Measurements from ENCODE around the gene C1orf35.

The C1orf35 gene

GRCh38 chr1:228101614-228101993 lies 1.5 kb downstream of the C1orf35 start:
- no peaks in the 10 kb centered on the region for H3K9me3 Mint-ChIP-seq
- peaks cover 79% of the 10 kb centered on the region for H3K36me3 Mint-ChIP-seq (ENCODE audit: insufficient read depth)

GRCh38 chr1:228100822-228101613 lies 2.1 kb downstream of the C1orf35 start:
- Mint-ChIP-seq H3K4me3 (peak overlapping the region; percentile 91 to 92), H3K27ac (peak overlapping the region; percentile 79 to 81), H3K9me3 (no peaks in the 10 kb centered on the region), H3K27me3 (no peaks in the 10 kb centered on the region), H3K36me3 (ENCODE audit: insufficient read depth) (peaks cover 83% of the 10 kb centered on the region), H3K4me1 (ENCODE audit: low read depth in 2 of 2) (peaks cover 18 to 33% of the 10 kb centered on the region in 2 donors)
- no peak for ATAC-seq (replicated peaks)
- DNase-seq: no peak

More at GRCh38 chr1:228101614-228101993, 1.5 kb downstream of the C1orf35 start:
- peak overlapping the region; percentile 79 to 81 for H3K27ac Mint-ChIP-seq
- peak in 2 of 3 experiments; percentile 29 to 33 for DNase-seq
- peak; percentile 31 for ATAC-seq (replicated peaks)
- peak overlapping the region; percentile 91 to 92 for H3K4me3 Mint-ChIP-seq
- H3K4me1 Mint-ChIP-seq (ENCODE audit: low read depth in 2 of 2): peaks cover 18 to 30% of the 10 kb centered on the region in 2 donors
- no peaks in the 10 kb centered on the region for H3K27me3 Mint-ChIP-seq

- H3K36me3 Mint-ChIP-seq (ENCODE audit: insufficient read depth): peaks cover 87% of the 10 kb centered on the region
- peak overlapping the region; percentile 76 to 80 for H3K27ac Mint-ChIP-seq
- no peaks in the 10 kb centered on the region for H3K27me3 Mint-ChIP-seq
- H3K4me1 Mint-ChIP-seq (ENCODE audit: low read depth in 2 of 2): peaks cover 34 to 47% of the 10 kb centered on the region in 2 donors
- peak overlapping the region in 1 of 2 donors; percentile 24 for H3K4me3 Mint-ChIP-seq
- ATAC-seq (replicated peaks) (no peak), DNase-seq (no peak)
- H3K9me3 Mint-ChIP-seq: no peaks in the 10 kb centered on the region
Measured at GRCh38 chr1:228099331-228099732, 3.8 kb downstream of the C1orf35 start.

- DNase-seq: no peak
- Mint-ChIP-seq H3K4me1 (ENCODE audit: low read depth in 2 of 2) (peaks cover 34 to 42% of the 10 kb centered on the region in 2 donors), H3K9me3 (no peaks in the 10 kb centered on the region), H3K27ac (peak overlapping the region; percentile 80 to 85), H3K4me3 (no peak overlapping the region), H3K36me3 (ENCODE audit: insufficient read depth) (peaks cover 94% of the 10 kb centered on the region), H3K27me3 (no peaks in the 10 kb centered on the region)
- ATAC-seq (replicated peaks): no peak
Measured at GRCh38 chr1:228098323-228098931, 4.7 kb downstream of the C1orf35 start.

GRCh38 chr1:228097333-228098081 lies 5.6 kb downstream of the C1orf35 start:
- H3K27ac Mint-ChIP-seq: peak overlapping the region; percentile 31 to 85
- ATAC-seq (replicated peaks) (no peak), DNase-seq (no peak)
- peaks cover 96% of the 10 kb centered on the region for H3K36me3 Mint-ChIP-seq (ENCODE audit: insufficient read depth)
- H3K9me3 Mint-ChIP-seq: no peaks in the 10 kb centered on the region
- H3K4me3 Mint-ChIP-seq: peak overlapping the region in 1 of 2 donors; percentile 50
- H3K4me1 Mint-ChIP-seq (ENCODE audit: low read depth in 2 of 2): peaks cover 36 to 43% of the 10 kb centered on the region in 2 donors
- no peaks in the 10 kb centered on the region for H3K27me3 Mint-ChIP-seq

GRCh38 chr1:228096416-228097332 lies 6.5 kb downstream of the C1orf35 start:
- H3K27ac Mint-ChIP-seq: peak overlapping the region in 1 of 2 donors; percentile 85
- H3K36me3 Mint-ChIP-seq (ENCODE audit: insufficient read depth): peaks cover 96% of the 10 kb centered on the region

GRCh38 chr1:228095938-228096337 lies 7.2 kb downstream of the C1orf35 start:
- H3K27me3 Mint-ChIP-seq: no peaks in the 10 kb centered on the region
- peak overlapping the region; percentile 9 to 85 for H3K27ac Mint-ChIP-seq
- H3K4me1 Mint-ChIP-seq (ENCODE audit: low read depth in 2 of 2): peaks cover 42 to 52% of the 10 kb centered on the region in 2 donors
- H3K9me3 Mint-ChIP-seq: no peaks in the 10 kb centered on the region
- peak overlapping the region in 1 of 2 donors; percentile 3 for H3K4me3 Mint-ChIP-seq
- peaks cover 96% of the 10 kb centered on the region for H3K36me3 Mint-ChIP-seq (ENCODE audit: insufficient read depth)
- ATAC-seq (replicated peaks) (no peak), DNase-seq (no peak)

More at GRCh38 chr1:228096416-228097332, 6.5 kb downstream of the C1orf35 start:
- no peak for DNase-seq
- Mint-ChIP-seq H3K9me3 (no peaks in the 10 kb centered on the region), H3K4me1 (ENCODE audit: low read depth in 2 of 2) (peaks cover 43 to 50% of the 10 kb centered on the region in 2 donors), H3K27me3 (no peaks in the 10 kb centered on the region), H3K4me3 (peak overlapping the region in 1 of 2 donors; percentile 50)
- no peak for ATAC-seq (replicated peaks)

- Mint-ChIP-seq H3K4me3 (peak overlapping the region; percentile 7 to 41), H3K4me1 (ENCODE audit: low read depth in 2 of 2) (peaks cover 48 to 59% of the 10 kb centered on the region in 2 donors), H3K9me3 (no peaks in the 10 kb centered on the region), H3K36me3 (ENCODE audit: insufficient read depth) (peaks cover 94% of the 10 kb centered on the region), H3K27ac (peak overlapping the region; percentile 9 to 85), H3K27me3 (no peaks in the 10 kb centered on the region)
- no peak for DNase-seq
- no peak for ATAC-seq (replicated peaks)
Measured at GRCh38 chr1:228095161-228095560, 8.0 kb downstream of the C1orf35 start.

GRCh38 chr1:228094432-228095016 lies 8.6 kb downstream of the C1orf35 start:
- DNase-seq (no peak), ATAC-seq (replicated peaks) (no peak)
- Mint-ChIP-seq H3K9me3 (no peaks in the 10 kb centered on the region), H3K36me3 (ENCODE audit: insufficient read depth) (peaks cover 92% of the 10 kb centered on the region), H3K4me1 (ENCODE audit: low read depth in 2 of 2) (peaks cover 50 to 64% of the 10 kb centered on the region in 2 donors), H3K4me3 (peak overlapping the region; percentile 7 to 41), H3K27ac (peak overlapping the region; percentile 9 to 85), H3K27me3 (no peaks in the 10 kb centered on the region)

GRCh38 chr1:228093050-228093906 lies 9.8 kb downstream of the C1orf35 start:
- no peak for ATAC-seq (replicated peaks)
- no peak for DNase-seq
- Mint-ChIP-seq H3K27me3 (no peaks in the 10 kb centered on the region), H3K4me1 (ENCODE audit: low read depth in 2 of 2) (peaks cover 59 to 71% of the 10 kb centered on the region in 2 donors), H3K36me3 (ENCODE audit: insufficient read depth) (peaks cover 90% of the 10 kb centered on the region), H3K4me3 (peak overlapping the region in 1 of 2 donors; percentile 8), H3K27ac (peak overlapping the region; percentile 41 to 73), H3K9me3 (no peaks in the 10 kb centered on the region)

- peaks cover 87% of the 10 kb centered on the region for H3K36me3 Mint-ChIP-seq (ENCODE audit: insufficient read depth)
- ATAC-seq (replicated peaks): no peak
- no peak for DNase-seq
- H3K27ac Mint-ChIP-seq: peak overlapping the region; percentile 13 to 73
- H3K4me1 Mint-ChIP-seq (ENCODE audit: low read depth in 2 of 2): peaks cover 66 to 74% of the 10 kb centered on the region in 2 donors
- H3K9me3 Mint-ChIP-seq: no peaks in the 10 kb centered on the region
- peak overlapping the region; percentile 20 to 79 for H3K4me3 Mint-ChIP-seq
- no peaks in the 10 kb centered on the region for H3K27me3 Mint-ChIP-seq
Measured at GRCh38 chr1:228092342-228093049, 10.6 kb downstream of the C1orf35 start.
